Karpas-422 (cell line): ENCODE measurements around the gene GJB5. TPM values are rescaled to one million over a fixed set of nuclear protein-coding genes. Genes with fewer than 3 reads are reported as not detected.
A peak's percentile ranks its signal among the peaks of the same experiment; 100 is the strongest.

Source experiments
- DNase-seq: peaks from one replicate; pipeline ENCODE4 v3.0.0-alpha.2; 2015
- H2AFZ ChIP-seq: fragments of 200-600 bp; sonication (generic); 2 replicates; pipeline ENCODE4 v1.6.1; 2014; ENCODE audit warnings: antibody characterized with exemption, low read length, mixed read lengths
- H3K27ac ChIP-seq: fragments of 200-600 bp; sonication (generic); 2 replicates; pipeline ENCODE4 v1.5.1; 2014; ENCODE audit warnings: mild to moderate bottlenecking, low read length, moderate library complexity
- H3K27me3 ChIP-seq: fragments of 200-600 bp; sonication (generic); 2 replicates; pipeline ENCODE4 v1.6.1; 2014; ENCODE audit warnings: low read length, mixed read lengths
- H3K36me3 ChIP-seq: fragments of 200-600 bp; sonication (generic); 2 replicates; pipeline ENCODE4 v1.6.1; 2014; ENCODE audit warnings: low read length, mixed read lengths; ENCODE audit not compliant: insufficient read depth
- H3K4me1 ChIP-seq: fragments of 200-600 bp; sonication (generic); 2 replicates; pipeline ENCODE4 v1.6.1; 2014; ENCODE audit warnings: mild to moderate bottlenecking, low read length, mixed read lengths
- H3K4me2 ChIP-seq: fragments of 200-600 bp; sonication (generic); 2 replicates; pipeline ENCODE4 v1.6.1; 2014; ENCODE audit warnings: low read length, low read depth, mild to moderate bottlenecking; ENCODE audit not compliant: poor library complexity, severe bottlenecking
- H3K4me3 ChIP-seq: fragments of 200-600 bp; sonication (generic); 2 replicates; pipeline ENCODE4 v1.5.1; 2014; ENCODE audit warnings: mild to moderate bottlenecking, antibody characterized with exemption, low read length, mixed read lengths
- H3K79me2 ChIP-seq: fragments of 200-600 bp; sonication (generic); 2 replicates; pipeline ENCODE4 v1.6.1; 2014; ENCODE audit warnings: mild to moderate bottlenecking, low read length, mixed read lengths
- H3K9ac ChIP-seq: fragments of 200-600 bp; sonication (generic); 2 replicates; pipeline ENCODE4 v1.6.0; 2014; ENCODE audit warnings: low read length
- H3K9me2 ChIP-seq: fragments of 200-600 bp; sonication (generic), shearing (Covaris generic); replicated peaks from 2 replicates; pipeline ENCODE4 v1.6.0; 2014; ENCODE audit warnings: mild to moderate bottlenecking, low read length, moderate library complexity; ENCODE audit not compliant: insufficient read depth
- H3K9me3 ChIP-seq: fragments of 300-700, 200-600 bp; sonication (generic); 2 replicates; pipeline ENCODE4 v1.6.1; 2014; ENCODE audit warnings: low read length, mixed read lengths
- H4K20me1 ChIP-seq: fragments of 200-600 bp; sonication (generic); 2 replicates; pipeline ENCODE4 v1.6.1; 2014; ENCODE audit warnings: mild to moderate bottlenecking, antibody characterized with exemption, low read length, low read depth; ENCODE audit not compliant: insufficient read depth
- total RNA-seq: library from RNA; depleted of rRNA; stranded (reverse); fragments of >200 nt; shearing (Covaris generic); gene quantifications from 2 replicates; pipeline ENCODE4 v1.2.3, GENCODE V29; 2014; ENCODE audit warnings: low replicate concordance; rRNA removed

Gene GJB5
- total RNA-seq, 1 experiment from 2014 or later = not detected

DNA sequence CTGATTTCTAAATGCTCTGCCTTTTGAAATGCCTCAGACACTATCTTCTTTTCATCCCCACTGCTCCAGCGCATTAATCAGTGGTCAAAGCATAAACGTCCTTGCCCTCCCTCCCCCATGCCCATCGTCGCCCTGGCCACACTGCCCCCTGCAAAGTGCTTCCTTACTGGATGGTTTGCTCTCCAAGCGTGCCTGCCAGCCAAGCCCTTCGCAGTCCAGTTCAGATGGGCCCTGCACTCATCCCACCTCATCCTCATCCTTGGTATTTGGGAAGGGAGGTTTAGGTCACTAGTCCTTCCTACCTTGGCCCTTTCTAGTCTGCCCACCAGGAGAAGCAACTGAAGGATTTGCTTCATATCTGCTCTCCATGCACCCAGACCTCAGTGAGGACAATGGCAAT, 41.1 kb downstream of the GJB5 start:
- Histone ChIP-seq H3K9ac (no peak overlapping the region), H3K79me2 (no peaks in the 10 kb centered on the region), H3K27me3 (no peaks in the 10 kb centered on the region), H3K4me1 (peaks cover 27% of the 10 kb centered on the region), H3K27ac (no peak overlapping the region), H3K4me2 (no peak overlapping the region), H2AFZ (no peak overlapping the region), H4K20me1 (0 out of 2 replicates have a peak, but pooled peaks cover 5% of the 10 kb centered on the region), H3K9me2 (no peaks in the 10 kb centered on the region), H3K9me3 (no peaks in the 10 kb centered on the region), H3K36me3 (no peaks in the 10 kb centered on the region), H3K4me3 (no peak overlapping the region)
- no peak for DNase-seq

DNA sequence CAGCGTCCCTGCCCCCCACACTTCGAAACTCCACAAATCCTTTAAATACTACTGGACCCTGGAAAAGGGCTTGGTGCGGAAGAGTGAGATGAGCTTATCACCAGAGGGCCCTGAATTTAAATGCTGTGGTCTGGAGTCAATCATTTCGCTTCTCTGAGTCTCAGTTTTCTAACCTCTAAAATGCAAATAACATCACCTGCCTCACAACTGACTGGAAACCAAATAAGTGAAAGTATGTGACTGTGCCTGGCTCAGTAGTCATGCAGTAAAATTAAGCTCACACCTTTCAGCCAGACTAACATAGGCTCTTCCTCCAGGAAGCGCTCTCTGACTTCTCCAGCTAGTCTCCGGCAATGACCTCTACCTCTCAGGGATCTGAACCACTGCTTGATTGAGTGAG, 42.1 kb downstream of the GJB5 start:
- Histone ChIP-seq H4K20me1 (0 out of 2 replicates have a peak, but pooled peaks cover 5% of the 10 kb centered on the region), H3K27me3 (no peaks in the 10 kb centered on the region), H3K9me3 (no peaks in the 10 kb centered on the region), H2AFZ (no peak overlapping the region), H3K36me3 (no peaks in the 10 kb centered on the region), H3K9ac (no peak overlapping the region), H3K27ac (no peak overlapping the region), H3K4me3 (no peak overlapping the region), H3K4me1 (peaks cover 23% of the 10 kb centered on the region), H3K79me2 (no peaks in the 10 kb centered on the region), H3K9me2 (no peaks in the 10 kb centered on the region), H3K4me2 (peak overlapping the region; percentile 34)
- peak; percentile 58 for DNase-seq

- Histone ChIP-seq H3K9me3 (no peaks in the 10 kb centered on the region), H3K4me1 (peaks cover 17% of the 10 kb centered on the region), H4K20me1 (no peaks in the 10 kb centered on the region), H3K9me2 (no peaks in the 10 kb centered on the region), H3K4me2 (no peak overlapping the region), H2AFZ (no peak overlapping the region), H3K36me3 (no peaks in the 10 kb centered on the region), H3K79me2 (no peaks in the 10 kb centered on the region), H3K27me3 (no peaks in the 10 kb centered on the region), H3K9ac (no peak overlapping the region), H3K4me3 (no peak overlapping the region), H3K27ac (no peak overlapping the region)
- DNase-seq = no peak
These were observed 45.4 kb downstream of the GJB5 start for GRCh38 chr1:34800214-34800613.

- no peak overlapping the region for H3K4me2 ChIP-seq
- H3K36me3 ChIP-seq = no peaks in the 10 kb centered on the region
- no peaks in the 10 kb centered on the region for H3K79me2 ChIP-seq
- no peaks in the 10 kb centered on the region for H3K4me1 ChIP-seq
- no peaks in the 10 kb centered on the region for H4K20me1 ChIP-seq
- no peak overlapping the region for H3K4me3 ChIP-seq
- DNase-seq = no peak
- H3K9ac ChIP-seq = no peak overlapping the region
- no peaks in the 10 kb centered on the region for H3K9me2 ChIP-seq
- H3K27ac ChIP-seq = no peak overlapping the region
- no peak overlapping the region for H2AFZ ChIP-seq
- no peaks in the 10 kb centered on the region for H3K27me3 ChIP-seq
- H3K9me3 ChIP-seq = no peaks in the 10 kb centered on the region
These were observed 48.9 kb downstream of the GJB5 start for GRCh38 chr1:34803770-34804169.

- Histone ChIP-seq H3K4me3 (no peak overlapping the region), H3K79me2 (no peaks in the 10 kb centered on the region), H3K9ac (no peak overlapping the region), H3K27ac (no peak overlapping the region), H3K36me3 (no peaks in the 10 kb centered on the region), H4K20me1 (no peaks in the 10 kb centered on the region), H3K4me1 (no peaks in the 10 kb centered on the region), H2AFZ (no peak overlapping the region), H3K9me3 (no peaks in the 10 kb centered on the region), H3K4me2 (no peak overlapping the region), H3K27me3 (no peaks in the 10 kb centered on the region), H3K9me2 (no peaks in the 10 kb centered on the region)
- DNase-seq = no peak
These were observed 51.5 kb downstream of the GJB5 start for GRCh38 chr1:34806396-34806795.

Other genes with a start within 250 kb of the GJB5 start
- gene GJB4, start 4.7 kb downstream of the GJB5 start, total RNA-seq = not detected in 2 replicates
- gene GJB3, start 26.2 kb downstream of the GJB5 start, total RNA-seq = not detected in 2 replicates
- gene GJA4, start 38.0 kb downstream of the GJB5 start, total RNA-seq = not detected in 2 replicates
- 25.3 and 33.0 TPM in 2 replicates for gene SMIM12, start 104.7 kb downstream of the GJB5 start, total RNA-seq
- 4.1 and 9.5 TPM in 2 replicates for gene DLGAP3, start 174.6 kb downstream of the GJB5 start, total RNA-seq
- 27.5 and 66.5 TPM in 2 replicates for gene TMEM35B, start 230.3 kb downstream of the GJB5 start, total RNA-seq